Measurements from ENCODE around the gene PPID. TPM values are rescaled to one million over a fixed set of nuclear protein-coding genes. Genes with fewer than 3 reads are reported as not detected.
"Not testable (repeated sequence)": the region's sequence is repeated elsewhere in the genome, so short reads cannot be mapped to it uniquely, and the experiment has no call there.

Gene PPID

GRCh38 chr4:158664806-158665205 lies 58.4 kb downstream of the PPID start:
- H3K4me1 ChIP-seq (ENCODE audit: control insufficient read depth, insufficient read depth, low read depth, low read length) = no peaks in the 10 kb centered on the region
- no peak overlapping the region for H3K4me2 ChIP-seq (ENCODE audit: low read length, poor library complexity, severe bottlenecking)
- H2BK15ac ChIP-seq (ENCODE audit: low read depth, poor library complexity, severe bottlenecking) = no peak overlapping the region
- peaks cover 4% of the 10 kb centered on the region for H3K79me1 ChIP-seq (replicated peaks; ENCODE audit: low read length, poor library complexity, severe bottlenecking)
- H2AFZ ChIP-seq (ENCODE audit: low read depth, low read length) = no peak overlapping the region
- H3K36me3 ChIP-seq (ENCODE audit: control insufficient read depth in 1 of 2, insufficient read depth in 2 of 2, low read depth in 1 of 2, low read length in 2 of 2) = peaks cover 0 to 4% of the 10 kb centered on the region in 2 experiments
- H4K91ac ChIP-seq (ENCODE audit: low read length) = no peak overlapping the region
- H2BK12ac ChIP-seq (ENCODE audit: low read length in 2 of 2) = no peak overlapping the region
- no peak overlapping the region for H2AK5ac ChIP-seq (ENCODE audit: low read length, severe bottlenecking)
- no peak overlapping the region for H3K23ac ChIP-seq (ENCODE audit: low read length in 2 of 2)
- WGBS = 98% methylated on average over 16 of the region's 18 CpGs
- H3K9ac ChIP-seq (ENCODE audit: low read length) = no peak overlapping the region
- no peak overlapping the region for H2BK5ac ChIP-seq (ENCODE audit: low read depth, low read length, poor library complexity, severe bottlenecking)
- no peak overlapping the region for H2BK120ac ChIP-seq (ENCODE audit: low read depth, low read length)
- no peak overlapping the region for H3K18ac ChIP-seq (ENCODE audit: low read depth in 1 of 2, low read length in 2 of 2)
- H3K27me3 ChIP-seq (ENCODE audit: control insufficient read depth in 1 of 2, insufficient read depth in 1 of 2, low read length in 2 of 2) = no peaks in the 10 kb centered on the region
- no peak overlapping the region for H4K8ac ChIP-seq (ENCODE audit: low read length)
- no peak overlapping the region for H3K14ac ChIP-seq (ENCODE audit: low read length in 2 of 2)
- H3K9me3 ChIP-seq (ENCODE audit: control insufficient read depth, low read length) = no peaks in the 10 kb centered on the region
- no peak overlapping the region for H3K4ac ChIP-seq (ENCODE audit: low read depth in 1 of 2, low read length in 2 of 2)
- H3K4me3 ChIP-seq (ENCODE audit: insufficient read depth in 1 of 2, low read depth in 1 of 2, low read length in 2 of 2) = no peak overlapping the region
- DNase-seq = no peak
- H3K27ac ChIP-seq (ENCODE audit: low read length, poor library complexity, severe bottlenecking) = no peak overlapping the region

- not testable (repeated sequence) for H2AK5ac ChIP-seq (ENCODE audit: low read length, severe bottlenecking); H3K14ac ChIP-seq (ENCODE audit: low read length in 2 of 2); H3K18ac ChIP-seq (ENCODE audit: low read depth in 1 of 2, low read length in 2 of 2); H3K27ac ChIP-seq (ENCODE audit: low read length, poor library complexity, severe bottlenecking); H3K4me1 ChIP-seq (ENCODE audit: control insufficient read depth, insufficient read depth, low read depth, low read length); H3K9ac ChIP-seq (ENCODE audit: low read length); H2BK5ac ChIP-seq (ENCODE audit: low read depth, low read length, poor library complexity, severe bottlenecking); H2BK12ac ChIP-seq (ENCODE audit: low read length in 2 of 2); H3K23ac ChIP-seq (ENCODE audit: low read length in 2 of 2); H2BK120ac ChIP-seq (ENCODE audit: low read depth, low read length); H3K9me3 ChIP-seq (ENCODE audit: control insufficient read depth, low read length); H3K36me3 ChIP-seq (ENCODE audit: control insufficient read depth in 1 of 2, insufficient read depth in 2 of 2, low read depth in 1 of 2, low read length in 2 of 2); DNase-seq; H3K4me3 ChIP-seq (ENCODE audit: insufficient read depth in 1 of 2, low read depth in 1 of 2, low read length in 2 of 2); H2AFZ ChIP-seq (ENCODE audit: low read depth, low read length); H3K79me1 ChIP-seq (replicated peaks; ENCODE audit: low read length, poor library complexity, severe bottlenecking); H4K8ac ChIP-seq (ENCODE audit: low read length); H3K4ac ChIP-seq (ENCODE audit: low read depth in 1 of 2, low read length in 2 of 2); H3K4me2 ChIP-seq (ENCODE audit: low read length, poor library complexity, severe bottlenecking); H3K27me3 ChIP-seq (ENCODE audit: control insufficient read depth in 1 of 2, insufficient read depth in 1 of 2, low read length in 2 of 2); H2BK15ac ChIP-seq (ENCODE audit: low read depth, poor library complexity, severe bottlenecking); H4K91ac ChIP-seq (ENCODE audit: low read length)
- 84% methylated on average over 8 of the region's 8 CpGs for WGBS
Observed at GRCh38 chr4:158663707-158664625, 59.2 kb downstream of the PPID start.

DNA sequence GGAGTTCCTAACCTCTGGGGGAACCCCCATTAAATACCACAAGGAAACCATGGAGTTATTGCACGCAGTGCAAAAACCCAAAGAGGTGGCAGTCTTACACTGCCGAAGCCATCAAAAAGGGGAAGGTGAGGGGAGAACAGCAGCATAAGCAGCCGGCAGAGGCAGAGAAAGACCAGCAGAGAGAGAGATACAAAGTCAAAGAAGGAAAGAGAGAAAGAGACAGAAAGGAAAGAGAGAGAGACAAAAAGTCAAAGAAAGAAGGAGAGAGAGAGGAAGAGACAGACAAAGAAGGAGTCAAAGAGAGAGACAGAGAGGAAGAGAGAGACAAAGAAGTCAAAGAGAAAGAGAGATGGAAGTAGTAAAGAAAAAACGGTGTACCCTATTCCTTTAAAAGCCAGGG lies 59.9 kb downstream of the PPID start:
- not testable (repeated sequence) for DNase-seq; H3K4ac ChIP-seq (ENCODE audit: low read depth in 1 of 2, low read length in 2 of 2); H3K27ac ChIP-seq (ENCODE audit: low read length, poor library complexity, severe bottlenecking); H3K9ac ChIP-seq (ENCODE audit: low read length); H4K8ac ChIP-seq (ENCODE audit: low read length); H3K23ac ChIP-seq (ENCODE audit: low read length in 2 of 2); H3K4me1 ChIP-seq (ENCODE audit: control insufficient read depth, insufficient read depth, low read depth, low read length); H3K79me1 ChIP-seq (replicated peaks; ENCODE audit: low read length, poor library complexity, severe bottlenecking); H2BK15ac ChIP-seq (ENCODE audit: low read depth, poor library complexity, severe bottlenecking); H3K18ac ChIP-seq (ENCODE audit: low read depth in 1 of 2, low read length in 2 of 2); H3K4me3 ChIP-seq (ENCODE audit: insufficient read depth in 1 of 2, low read depth in 1 of 2, low read length in 2 of 2); H2AFZ ChIP-seq (ENCODE audit: low read depth, low read length); H3K9me3 ChIP-seq (ENCODE audit: control insufficient read depth, low read length); H3K14ac ChIP-seq (ENCODE audit: low read length in 2 of 2); H3K4me2 ChIP-seq (ENCODE audit: low read length, poor library complexity, severe bottlenecking); H3K27me3 ChIP-seq (ENCODE audit: control insufficient read depth in 1 of 2, insufficient read depth in 1 of 2, low read length in 2 of 2); H2AK5ac ChIP-seq (ENCODE audit: low read length, severe bottlenecking); H2BK5ac ChIP-seq (ENCODE audit: low read depth, low read length, poor library complexity, severe bottlenecking); H3K36me3 ChIP-seq (ENCODE audit: control insufficient read depth in 1 of 2, insufficient read depth in 2 of 2, low read depth in 1 of 2, low read length in 2 of 2); H2BK12ac ChIP-seq (ENCODE audit: low read length in 2 of 2); H2BK120ac ChIP-seq (ENCODE audit: low read depth, low read length); H4K91ac ChIP-seq (ENCODE audit: low read length)
- WGBS = 66% methylated on average over 4 of the region's 4 CpGs

Small RNA genes lying within 50 kb of the gene (small RNA-seq; reads per million reads assigned to genes)
- gene RF00012 (ENCODE audit: low read depth) = not detected

All from mesenchymal stem cell (in vitro differentiated cells and primary cell).